Activated naive CD8-positive, alpha-beta T cell (primary cell): ENCODE results near the gene R3HDM1.
"Not testable (repeated sequence)": the region's sequence is repeated elsewhere in the genome, so short reads cannot be mapped to it uniquely, and the experiment has no call there.

Experiments
- H3K27ac Mint-ChIP-seq: one replicate; pipeline ENCODE4 v1.8.0; 2021; ENCODE audit warnings: mixed read lengths
- H3K27me3 Mint-ChIP-seq: one replicate; pipeline ENCODE4 v1.8.0; 2021; ENCODE audit warnings: mixed read lengths
- H3K36me3 Mint-ChIP-seq: one replicate; pipeline ENCODE4 v1.8.0; 2021; ENCODE audit warnings: mixed read lengths
- H3K4me1 Mint-ChIP-seq: one replicate; pipeline ENCODE4 v1.8.0; 2021; ENCODE audit warnings: low read depth, mixed read lengths
- H3K4me3 Mint-ChIP-seq: one replicate; pipeline ENCODE4 v1.8.0; 2021; ENCODE audit warnings: mild to moderate bottlenecking, mixed read lengths
- H3K9me3 Mint-ChIP-seq: one replicate; pipeline ENCODE4 v1.8.0; 2021; ENCODE audit warnings: low read depth, mixed read lengths

Gene R3HDM1

GRCh38 chr2:135531231-135532197 lies at the start of gene R3HDM1:
TSS of gene R3HDM1 (plus strand) at chr2:135531484. CDS start at chr2:135604846, 73,362 bp downstream.
- peak within 1 kb of the TSS; percentile 85 for H3K27ac Mint-ChIP-seq
- peaks cover 2% of the 10 kb centered on the region for H3K36me3 Mint-ChIP-seq

DNA sequence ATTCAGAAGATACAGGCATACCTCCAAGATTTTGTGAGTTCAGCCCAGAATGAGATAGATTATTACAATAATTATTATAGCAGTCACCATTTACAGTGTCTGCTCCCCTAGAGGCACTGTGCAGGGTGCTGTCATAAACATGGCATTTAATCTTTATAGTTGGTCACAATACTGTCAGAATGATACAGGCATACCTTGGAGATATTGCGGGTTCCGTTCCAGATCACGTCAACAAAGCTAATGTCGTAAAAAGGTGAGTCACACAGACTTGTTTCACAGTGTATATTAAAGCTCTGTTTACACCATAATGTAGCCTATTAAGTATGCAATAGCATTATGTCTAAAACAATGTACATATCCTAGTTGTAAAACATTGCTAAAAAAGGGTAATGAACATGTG lies 45.8 kb upstream of the R3HDM1 start:
- Mint-ChIP-seq H3K27ac (no peak overlapping the region), H3K4me1 (no peaks in the 10 kb centered on the region), H3K4me3 (no peak overlapping the region), H3K9me3 (no peaks in the 10 kb centered on the region), H3K36me3 (peaks cover 27% of the 10 kb centered on the region), H3K27me3 (no peaks in the 10 kb centered on the region)

More at GRCh38 chr2:135531231-135532197, at the start of gene R3HDM1:
- Mint-ChIP-seq H3K4me1 (peaks cover 35% of the 10 kb centered on the region), H3K4me3 (no peak within 1 kb of the TSS), H3K27me3 (no peaks in the 10 kb centered on the region), H3K9me3 (no peaks in the 10 kb centered on the region)

DNA sequence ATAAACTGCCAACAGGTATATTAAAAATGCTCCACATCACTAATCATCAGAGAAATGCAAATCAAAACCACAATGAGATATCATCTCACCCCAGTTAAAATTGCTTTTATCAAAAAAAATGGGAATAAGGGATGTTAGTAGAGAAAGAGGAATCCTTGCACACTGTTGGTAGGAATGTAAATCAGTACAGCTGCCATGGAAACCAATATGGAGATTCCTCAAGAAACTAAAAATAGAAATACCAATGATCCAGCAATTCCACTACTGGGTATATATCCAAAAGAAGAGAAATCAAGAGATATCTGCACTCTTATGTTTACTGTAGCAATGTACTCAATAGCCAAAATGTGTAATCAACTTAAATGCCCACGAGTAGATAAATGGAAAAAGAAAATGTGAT lies 40.9 kb upstream of the R3HDM1 start:
- Mint-ChIP-seq H3K27ac (no peak overlapping the region), H3K9me3 (peaks cover 4% of the 10 kb centered on the region), H3K4me3 (no peak overlapping the region), H3K4me1 (no peaks in the 10 kb centered on the region), H3K27me3 (no peaks in the 10 kb centered on the region), H3K36me3 (peaks cover 25% of the 10 kb centered on the region)

GRCh38 chr2:135494503-135494902 lies 36.8 kb upstream of the R3HDM1 start:
- H3K9me3 Mint-ChIP-seq, result peaks cover 11% of the 10 kb centered on the region
- H3K27me3 Mint-ChIP-seq, result no peaks in the 10 kb centered on the region
- no peak overlapping the region for H3K4me3 Mint-ChIP-seq
- H3K27ac Mint-ChIP-seq, result no peak overlapping the region
- H3K36me3 Mint-ChIP-seq, result peaks cover 24% of the 10 kb centered on the region
- H3K4me1 Mint-ChIP-seq, result no peaks in the 10 kb centered on the region

GRCh38 chr2:135494917-135495316 lies 36.4 kb upstream of the R3HDM1 start:
- Mint-ChIP-seq H3K27me3 (no peaks in the 10 kb centered on the region), H3K4me1 (no peaks in the 10 kb centered on the region), H3K4me3 (no peak overlapping the region), H3K27ac (no peak overlapping the region), H3K36me3 (peaks cover 26% of the 10 kb centered on the region), H3K9me3 (peaks cover 15% of the 10 kb centered on the region)

DNA sequence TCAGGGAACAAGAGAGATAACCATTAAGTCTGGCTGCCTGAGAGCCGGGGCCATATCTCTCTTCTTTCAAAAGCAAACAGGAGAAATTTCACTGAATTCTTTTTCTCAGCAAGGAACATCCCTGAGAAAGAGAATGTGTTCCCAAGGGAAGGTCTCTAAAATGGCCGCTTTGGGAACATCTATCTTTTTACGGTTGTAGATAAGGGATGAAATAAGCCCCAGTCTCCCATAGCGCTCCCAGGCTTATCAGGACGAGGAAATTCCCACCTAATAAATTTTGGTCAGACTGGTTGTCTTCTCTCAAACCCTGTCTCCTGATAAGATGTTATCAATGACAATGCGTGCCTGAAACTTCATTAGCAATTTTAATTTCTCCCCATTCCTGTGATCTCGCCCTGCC lies 32.7 kb upstream of the R3HDM1 start:
- H3K9me3 Mint-ChIP-seq, result peaks cover 19% of the 10 kb centered on the region
- not testable (repeated sequence) for H3K27me3 Mint-ChIP-seq, H3K4me3 Mint-ChIP-seq, H3K4me1 Mint-ChIP-seq, H3K27ac Mint-ChIP-seq
- H3K36me3 Mint-ChIP-seq, result peaks cover 48% of the 10 kb centered on the region

GRCh38 chr2:135504811-135505210 lies 26.5 kb upstream of the R3HDM1 start:
- Mint-ChIP-seq H3K4me1 (no peaks in the 10 kb centered on the region), H3K27me3 (no peaks in the 10 kb centered on the region)

DNA sequence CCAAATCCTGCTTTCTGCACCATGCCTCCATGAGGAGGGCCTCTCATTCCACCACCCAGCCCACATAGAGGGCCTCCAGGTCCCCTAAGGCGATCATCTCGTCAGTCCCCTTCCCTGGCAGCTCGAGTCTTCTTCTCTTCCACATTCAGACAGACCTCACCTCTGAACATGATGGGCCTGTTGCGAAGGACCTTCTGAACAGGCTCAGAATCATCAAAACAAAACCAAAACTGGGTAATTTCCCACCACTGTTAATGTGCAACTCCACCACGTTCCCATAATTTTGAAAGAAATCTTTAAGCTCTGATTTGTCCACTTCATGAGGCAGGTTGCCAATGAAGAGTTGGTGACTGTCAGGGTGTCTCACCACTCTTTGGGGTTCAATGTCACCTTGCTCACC lies 20.7 kb upstream of the R3HDM1 start:
- Mint-ChIP-seq H3K4me3 (no peak overlapping the region), H3K27me3 (no peaks in the 10 kb centered on the region), H3K4me1 (peaks cover 6% of the 10 kb centered on the region), H3K27ac (no peak overlapping the region), H3K9me3 (peaks cover 10% of the 10 kb centered on the region), H3K36me3 (peaks cover 21% of the 10 kb centered on the region)

More at GRCh38 chr2:135504811-135505210, 26.5 kb upstream of the R3HDM1 start:
- no peak overlapping the region for H3K27ac Mint-ChIP-seq
- peaks cover 5% of the 10 kb centered on the region for H3K9me3 Mint-ChIP-seq
- H3K4me3 Mint-ChIP-seq, result no peak overlapping the region
- H3K36me3 Mint-ChIP-seq, result peaks cover 39% of the 10 kb centered on the region

GRCh38 chr2:135512099-135512498 lies 19.2 kb upstream of the R3HDM1 start:
- Mint-ChIP-seq H3K9me3 (peaks cover 10% of the 10 kb centered on the region), H3K36me3 (peaks cover 19% of the 10 kb centered on the region), H3K27ac (no peak overlapping the region), H3K4me1 (peaks cover 6% of the 10 kb centered on the region), H3K27me3 (no peaks in the 10 kb centered on the region), H3K4me3 (no peak overlapping the region)

DNA sequence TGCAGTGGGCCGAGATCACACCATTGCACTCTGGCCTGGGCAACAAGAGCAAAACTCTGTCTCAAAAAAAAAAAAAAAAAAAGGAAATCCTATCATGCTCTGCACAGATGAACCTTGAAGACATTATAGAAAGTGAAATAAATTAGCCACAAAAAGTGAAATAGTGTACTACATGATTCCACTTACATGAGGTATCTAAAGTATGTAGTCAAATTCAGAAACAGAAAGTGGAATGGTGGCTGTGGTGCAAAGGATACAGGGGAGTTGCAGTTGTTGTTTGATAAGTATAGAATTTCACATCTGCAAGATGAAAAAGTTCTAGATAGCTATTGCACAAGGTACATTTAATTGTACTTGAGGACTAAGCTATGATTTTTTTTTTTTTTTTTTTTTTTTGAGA lies 5.5 kb upstream of the R3HDM1 start:
- Mint-ChIP-seq H3K9me3 (no peaks in the 10 kb centered on the region), H3K27ac (no peak overlapping the region), H3K4me3 (no peak overlapping the region), H3K4me1 (peaks cover 6% of the 10 kb centered on the region), H3K36me3 (peaks cover 6% of the 10 kb centered on the region), H3K27me3 (no peaks in the 10 kb centered on the region)

- Mint-ChIP-seq H3K27ac (no peak overlapping the region), H3K4me3 (no peak overlapping the region), H3K4me1 (peaks cover 15% of the 10 kb centered on the region), H3K9me3 (no peaks in the 10 kb centered on the region), H3K27me3 (no peaks in the 10 kb centered on the region), H3K36me3 (peaks cover 3% of the 10 kb centered on the region)
Measured at GRCh38 chr2:135528006-135528405, 3.3 kb upstream of the R3HDM1 start.

DNA sequence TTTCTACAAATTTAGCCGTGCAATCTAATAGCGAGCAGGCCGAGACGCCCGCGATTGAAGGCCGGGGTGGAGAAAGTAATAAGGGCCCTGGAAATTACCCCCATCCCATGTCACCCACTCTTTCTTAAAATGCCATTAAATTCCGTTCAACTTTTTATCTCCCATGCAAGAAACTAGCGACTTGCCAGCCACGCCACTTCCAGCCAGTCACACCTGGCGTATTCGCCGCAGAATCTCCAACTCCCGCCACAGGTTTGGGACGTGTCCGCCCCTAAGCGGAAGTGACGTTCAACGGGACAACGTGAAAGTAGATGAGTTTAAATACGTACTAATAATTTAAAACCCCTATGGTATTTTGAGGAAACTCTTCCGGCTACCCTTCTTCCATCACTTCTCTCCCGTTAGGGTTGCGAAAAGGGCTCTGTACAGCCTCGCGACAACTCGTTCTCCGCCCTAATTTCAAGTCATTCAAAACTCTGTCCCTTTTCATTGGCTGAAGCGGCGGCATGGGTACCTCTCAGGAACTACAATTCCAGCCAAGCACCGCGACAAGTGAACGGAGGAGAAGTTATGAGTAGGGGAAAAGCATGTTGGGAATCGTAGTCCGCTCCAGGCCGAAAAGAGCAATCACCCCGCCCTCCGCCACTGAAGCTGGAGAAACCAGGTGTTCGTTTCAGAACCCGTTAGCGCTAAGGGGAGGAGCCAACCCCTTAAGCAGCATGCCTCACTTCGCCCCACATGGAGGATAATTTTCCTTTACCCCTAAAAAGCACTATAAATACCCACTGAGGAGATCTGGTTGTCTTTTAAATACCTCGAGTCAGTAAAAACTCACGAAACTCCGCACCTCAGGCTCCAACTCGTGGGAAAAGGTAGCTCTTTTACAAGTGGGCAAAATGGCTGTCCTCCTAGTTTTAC lies 712 bp upstream of the R3HDM1 start, which contains the start of gene ZRANB3:
Gene ZRANB3 (minus strand): TSS at position 906 of the 918 bp plus-strand sequence.
- Mint-ChIP-seq H3K4me1 (peaks cover 32% of the 10 kb centered on the region), H3K36me3 (peaks cover 2% of the 10 kb centered on the region), H3K4me3 (no peak within 1 kb of the TSS), H3K9me3 (no peaks in the 10 kb centered on the region), H3K27ac (peak within 1 kb of the TSS; percentile 85), H3K27me3 (no peaks in the 10 kb centered on the region)

DNA sequence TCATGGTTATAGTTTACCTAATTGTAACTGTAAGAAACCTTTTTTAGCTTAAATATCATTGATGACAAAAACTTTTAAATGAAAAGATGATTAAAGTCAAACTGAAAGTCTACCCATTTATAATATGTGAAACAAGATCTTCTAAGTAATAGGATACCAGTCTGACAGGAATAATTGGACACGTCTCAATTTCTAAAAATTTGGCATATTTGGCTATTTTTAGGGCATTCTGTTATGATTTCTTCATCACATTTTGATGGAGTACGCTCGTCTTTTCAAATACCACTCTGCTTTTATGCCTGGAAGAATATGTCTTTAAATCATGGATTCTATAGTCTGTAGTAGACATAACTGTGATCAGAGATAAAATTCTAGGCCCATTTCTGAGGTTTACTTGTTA lies 1.3 kb downstream of the R3HDM1 start:
- peak overlapping the region; percentile 58 for H3K27ac Mint-ChIP-seq
- H3K27me3 Mint-ChIP-seq, result no peaks in the 10 kb centered on the region
- peaks cover 2% of the 10 kb centered on the region for H3K36me3 Mint-ChIP-seq
- H3K4me1 Mint-ChIP-seq, result peaks cover 36% of the 10 kb centered on the region
- H3K4me3 Mint-ChIP-seq, result no peak overlapping the region
- H3K9me3 Mint-ChIP-seq, result no peaks in the 10 kb centered on the region

DNA sequence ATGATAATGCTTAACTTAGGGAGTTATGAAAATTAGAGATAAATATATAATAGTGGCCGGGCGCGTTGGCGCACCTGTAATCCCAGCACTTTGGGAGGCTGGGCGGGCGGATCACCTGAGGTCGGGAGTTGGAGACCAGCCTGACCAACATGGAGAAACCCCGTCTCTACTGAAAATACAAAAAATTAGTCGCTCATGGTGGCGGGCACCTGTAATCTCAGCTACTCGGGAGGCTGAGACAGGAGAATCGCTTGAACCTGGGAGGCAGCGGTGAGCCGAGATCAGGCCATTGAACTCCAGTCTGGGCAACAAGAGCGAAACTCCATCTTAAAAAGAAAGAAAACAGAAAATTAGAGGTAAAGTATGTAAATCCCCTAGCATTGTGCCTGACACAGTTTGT lies 2.3 kb downstream of the R3HDM1 start:
- H3K36me3 Mint-ChIP-seq, H3K9me3 Mint-ChIP-seq, H3K27me3 Mint-ChIP-seq, H3K27ac Mint-ChIP-seq: not testable (repeated sequence)
- Mint-ChIP-seq H3K4me3 (peak overlapping the region; percentile 30), H3K4me1 (peaks cover 35% of the 10 kb centered on the region)

GRCh38 chr2:135546436-135546835 lies 15.2 kb downstream of the R3HDM1 start:
- peaks cover 3% of the 10 kb centered on the region for H3K36me3 Mint-ChIP-seq
- H3K27me3 Mint-ChIP-seq, result no peaks in the 10 kb centered on the region
- no peaks in the 10 kb centered on the region for H3K9me3 Mint-ChIP-seq
- peaks cover 43% of the 10 kb centered on the region for H3K4me1 Mint-ChIP-seq
- no peak overlapping the region for H3K27ac Mint-ChIP-seq
- H3K4me3 Mint-ChIP-seq, result no peak overlapping the region
